ENCODE results near the gene FBN1.

Gene FBN1

DNA sequence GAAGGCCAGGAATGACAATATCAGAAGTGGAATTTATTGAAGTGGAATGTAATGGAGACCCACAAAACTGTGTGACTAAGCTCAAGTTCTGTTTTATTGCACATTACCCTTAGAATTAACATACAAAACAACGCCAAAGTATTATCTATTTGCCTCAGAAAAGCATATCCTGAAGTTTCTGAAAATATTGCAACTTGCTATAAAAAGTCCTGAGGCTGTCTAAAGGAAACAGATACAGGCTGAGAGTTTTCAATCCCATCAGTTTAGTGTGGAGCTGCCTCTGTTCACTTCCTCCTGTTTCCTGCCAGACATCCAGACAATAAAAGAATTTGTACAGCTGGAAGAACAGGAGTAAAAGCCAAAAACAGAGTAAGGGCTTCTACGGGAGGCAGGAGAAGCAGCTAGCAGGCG lies 108.8 kb downstream of the FBN1 start:
- ChIA-PET POLR2A (no interaction called here), CTCF (interaction anchor here (1.1 to 1.7 kb wide), 3 partner anchors 11 to 178 kb away, joined by 3 to 4 read pairs (median 4); no protein-coding TSS in a partner anchor)
- no peak for DNase-seq (ENCODE audit: extremely low spot score)
- TF ChIP-seq, protein P1, sequence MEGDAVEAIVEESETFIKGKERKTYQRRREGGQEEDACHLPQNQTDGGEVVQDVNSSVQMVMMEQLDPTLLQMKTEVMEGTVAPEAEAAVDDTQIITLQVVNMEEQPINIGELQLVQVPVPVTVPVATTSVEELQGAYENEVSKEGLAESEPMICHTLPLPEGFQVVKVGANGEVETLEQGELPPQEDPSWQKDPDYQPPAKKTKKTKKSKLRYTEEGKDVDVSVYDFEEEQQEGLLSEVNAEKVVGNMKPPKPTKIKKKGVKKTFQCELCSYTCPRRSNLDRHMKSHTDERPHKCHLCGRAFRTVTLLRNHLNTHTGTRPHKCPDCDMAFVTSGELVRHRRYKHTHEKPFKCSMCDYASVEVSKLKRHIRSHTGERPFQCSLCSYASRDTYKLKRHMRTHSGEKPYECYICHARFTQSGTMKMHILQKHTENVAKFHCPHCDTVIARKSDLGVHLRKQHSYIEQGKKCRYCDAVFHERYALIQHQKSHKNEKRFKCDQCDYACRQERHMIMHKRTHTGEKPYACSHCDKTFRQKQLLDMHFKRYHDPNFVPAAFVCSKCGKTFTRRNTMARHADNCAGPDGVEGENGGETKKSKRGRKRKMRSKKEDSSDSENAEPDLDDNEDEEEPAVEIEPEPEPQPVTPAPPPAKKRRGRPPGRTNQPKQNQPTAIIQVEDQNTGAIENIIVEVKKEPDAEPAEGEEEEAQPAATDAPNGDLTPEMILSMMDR (IDR thresholded peaks at IDR 0.05; ENCODE audit: control extremely low read depth, extremely low read depth, low read depth, missing control alignments): no peak

DNA sequence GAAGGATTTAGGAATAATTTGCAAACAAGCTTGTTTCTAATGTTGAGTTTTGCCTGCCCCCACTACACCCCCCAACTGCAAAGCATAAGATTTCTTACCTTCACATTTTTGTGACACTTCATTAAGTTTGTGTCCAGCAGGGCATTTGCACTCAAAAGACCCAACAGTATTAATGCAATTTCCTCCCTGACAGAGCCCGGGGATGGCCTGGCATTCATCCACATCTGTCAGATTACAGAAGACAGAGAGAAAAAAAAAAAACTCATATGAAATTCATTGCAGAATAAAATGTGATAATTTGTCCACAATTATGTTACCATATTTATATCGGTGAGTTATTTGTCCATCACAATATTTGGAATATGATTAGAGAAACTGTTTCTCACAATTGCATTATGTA lies 111.5 kb downstream of the FBN1 start:
- POLR2A ChIA-PET: no interaction called here
- TF ChIP-seq, protein P1 (IDR thresholded peaks at IDR 0.05; ENCODE audit: control extremely low read depth, extremely low read depth, low read depth, missing control alignments): no peak
- no peak for DNase-seq (ENCODE audit: extremely low spot score)
- CTCF ChIA-PET: interaction anchor here (1.9 kb wide), 1 partner anchor 26 kb away, joined by 4 read pairs; no protein-coding TSS in a partner anchor

DNA sequence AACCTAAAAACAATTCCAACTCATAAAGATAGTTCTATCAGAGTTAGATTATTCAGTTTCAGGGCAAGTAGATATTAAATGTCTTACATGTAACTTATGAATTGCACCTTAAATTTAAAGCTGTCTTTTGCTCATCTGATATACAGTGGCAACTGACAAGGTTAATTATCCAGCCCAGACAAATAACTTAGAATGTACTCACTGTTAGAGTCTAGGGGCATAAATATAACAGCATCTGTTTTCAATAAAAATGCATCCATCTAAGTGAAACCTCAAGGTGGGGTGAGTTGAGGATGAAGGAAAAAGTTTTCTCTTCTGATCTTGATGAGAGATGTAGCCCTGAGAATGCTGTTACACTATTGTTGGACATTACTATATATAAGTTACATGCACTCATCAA lies 112.6 kb downstream of the FBN1 start:
- DNase-seq (ENCODE audit: extremely low spot score): no peak
- POLR2A ChIA-PET: no interaction called here
- CTCF ChIA-PET: interaction anchor here (1.9 kb wide), 1 partner anchor 25 kb away, joined by 4 read pairs; no protein-coding TSS in a partner anchor
- TF ChIP-seq, protein P1 (IDR thresholded peaks at IDR 0.05; ENCODE audit: control extremely low read depth, extremely low read depth, low read depth, missing control alignments): no peak

DNA sequence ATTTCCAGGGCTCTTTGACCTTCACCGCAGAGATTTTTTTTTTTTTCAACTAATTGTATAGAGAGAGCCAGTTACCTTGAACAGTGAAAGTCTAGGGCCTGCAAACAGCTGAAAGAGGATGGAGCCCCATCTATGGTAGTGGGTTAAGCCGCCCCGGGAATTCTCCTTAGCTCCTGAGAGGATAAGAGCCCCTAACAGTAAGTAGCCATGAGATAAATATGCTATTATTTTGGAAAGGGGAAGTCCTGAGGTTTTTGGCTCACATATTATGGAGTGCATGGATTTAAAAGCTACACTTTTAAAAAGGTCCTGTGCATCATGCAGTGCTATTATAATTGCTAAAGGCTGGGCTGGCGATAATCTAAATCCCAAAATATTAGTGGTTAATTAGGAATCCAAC lies 115.0 kb downstream of the FBN1 start:
- TF ChIP-seq, protein P1 (IDR thresholded peaks at IDR 0.05; ENCODE audit: control extremely low read depth, extremely low read depth, low read depth, missing control alignments): no peak
- CTCF ChIA-PET: interaction anchor here (1.4 kb wide), 1 partner anchor 62 kb away, joined by 3 read pairs; no protein-coding TSS in a partner anchor
- POLR2A ChIA-PET: no interaction called here
- no peak for DNase-seq (ENCODE audit: extremely low spot score)

DNA sequence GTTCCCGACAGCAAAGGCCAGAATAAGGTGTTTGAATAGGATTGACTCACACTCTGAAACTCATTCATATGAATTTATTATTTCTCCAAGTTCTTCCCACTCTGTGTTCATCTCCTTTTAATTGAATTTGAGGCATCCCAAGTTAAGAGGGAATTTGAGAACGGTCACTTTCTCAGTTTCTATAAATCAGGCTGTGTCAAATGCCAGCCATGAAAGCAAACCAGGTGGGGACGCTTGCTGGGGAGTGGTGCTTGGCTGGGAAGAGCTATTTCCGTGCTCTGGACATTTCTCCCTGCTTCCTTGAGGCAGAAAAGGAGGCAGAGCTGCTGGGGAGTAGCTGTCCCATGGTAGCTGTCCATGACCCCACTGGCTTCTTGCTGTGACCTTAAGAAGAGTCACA lies 116.6 kb downstream of the FBN1 start:
- CTCF ChIA-PET: interaction anchor here (1.1 to 1.2 kb wide), 2 partner anchors 15 to 21 kb away, joined by 3 to 4 read pairs; no protein-coding TSS in a partner anchor
- TF ChIP-seq, protein P1 (IDR thresholded peaks at IDR 0.05; ENCODE audit: control extremely low read depth, extremely low read depth, low read depth, missing control alignments): no peak
- no peak for DNase-seq (ENCODE audit: extremely low spot score)
- POLR2A ChIA-PET: no interaction called here

DNA sequence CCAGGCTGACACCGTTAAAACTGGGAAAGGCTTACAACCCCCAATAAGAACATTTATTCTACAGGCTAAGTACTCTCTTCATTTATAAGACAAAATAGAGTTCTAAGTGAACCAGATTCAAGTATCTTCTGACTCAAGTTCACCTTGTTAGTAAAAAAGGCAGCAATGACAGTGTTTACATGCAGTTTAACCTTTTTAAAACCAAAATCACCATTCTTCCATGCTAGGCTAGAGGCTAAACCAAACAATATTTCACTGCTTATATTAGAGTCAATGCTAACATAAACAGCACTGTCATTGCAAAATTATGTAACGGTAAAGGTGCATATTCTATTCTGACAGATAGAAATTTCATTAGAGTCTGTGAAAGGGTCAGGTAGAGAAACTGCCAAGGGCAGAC lies 118.0 kb downstream of the FBN1 start:
- ChIA-PET POLR2A (no interaction called here), CTCF (no interaction called here)
- no peak for DNase-seq (ENCODE audit: extremely low spot score)
- TF ChIP-seq, protein P1 (IDR thresholded peaks at IDR 0.05; ENCODE audit: control extremely low read depth, extremely low read depth, low read depth, missing control alignments): no peak

DNA sequence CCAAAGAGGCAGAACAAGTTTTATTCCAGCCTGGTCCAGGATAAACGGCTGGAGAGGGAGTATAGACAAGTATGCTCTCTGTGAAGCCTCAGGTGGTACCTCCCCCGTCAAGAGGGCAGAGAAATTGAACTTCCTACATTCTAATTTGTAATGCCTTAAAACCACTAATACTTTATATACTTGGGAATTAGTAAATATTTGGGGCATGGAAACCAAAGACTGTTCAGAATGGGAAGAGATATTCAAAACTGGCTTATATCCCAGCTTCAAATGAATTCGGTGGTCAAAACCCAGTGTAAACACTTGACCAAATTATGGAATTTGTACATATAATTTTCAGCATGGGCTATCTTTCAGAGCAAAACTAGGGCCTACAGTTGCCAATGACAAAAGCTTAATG lies 122.6 kb downstream of the FBN1 start:
- DNase-seq (ENCODE audit: extremely low spot score): no peak
- TF ChIP-seq, protein P1 (IDR thresholded peaks at IDR 0.05; ENCODE audit: control extremely low read depth, extremely low read depth, low read depth, missing control alignments): no peak
- POLR2A ChIA-PET: no interaction called here
- CTCF ChIA-PET: no interaction called here

Measured in GM10248 (cell line).